HG02840 (cell line): ENCODE results near the gene CYBRD1.

Source experiments
- ATAC-seq: cut with Tn5 transposase; IDR thresholded peaks from one replicate; pipeline ENCODE4 v1.9.1; 2021; ENCODE audit warnings: mild to moderate bottlenecking, moderate library complexity, moderate number of reproducible peaks; ENCODE audit not compliant: unreplicated experiment, low FRiP score

The CYBRD1 gene

DNA sequence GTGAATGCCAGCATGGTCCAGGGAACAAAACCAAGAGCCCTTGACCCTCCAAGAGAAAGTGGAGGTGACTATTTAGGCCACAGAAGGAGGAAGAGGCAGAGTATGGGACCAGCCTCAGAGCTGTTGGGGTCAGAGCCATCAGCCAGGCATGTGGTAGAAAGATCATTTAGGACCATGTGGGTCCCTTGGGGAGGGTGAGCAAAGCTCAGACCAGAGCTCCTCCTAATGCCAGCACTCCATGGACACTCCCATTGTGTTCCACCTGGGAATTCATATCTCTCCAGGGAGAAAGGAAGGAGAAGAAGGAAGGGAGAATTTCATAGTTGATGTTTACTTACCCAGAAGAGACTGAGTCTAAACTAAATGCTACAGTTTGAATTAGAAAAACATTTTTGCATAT lies 73.2 kb downstream of the CYBRD1 start:
- no peak for ATAC-seq

DNA sequence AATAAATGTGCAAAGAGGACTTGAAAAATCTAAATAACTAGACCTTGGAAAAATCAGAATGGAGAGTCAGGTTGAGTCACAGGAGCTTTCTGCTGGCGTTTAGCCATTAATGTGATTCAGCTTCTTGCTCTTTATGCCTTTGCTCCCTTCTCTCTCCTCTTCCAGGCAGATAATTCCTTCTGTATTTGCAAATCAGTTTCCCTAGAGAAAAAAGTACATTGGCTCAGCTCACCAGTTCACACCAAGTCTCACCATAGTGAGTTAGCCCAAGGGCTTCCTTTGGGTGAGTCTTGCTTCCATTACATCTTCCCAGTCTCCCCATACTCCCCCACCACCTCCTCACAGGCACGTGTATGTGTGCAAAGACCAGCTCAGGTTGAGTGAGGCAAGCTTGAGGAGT lies 73.6 kb downstream of the CYBRD1 start:
- ATAC-seq = no peak

DNA sequence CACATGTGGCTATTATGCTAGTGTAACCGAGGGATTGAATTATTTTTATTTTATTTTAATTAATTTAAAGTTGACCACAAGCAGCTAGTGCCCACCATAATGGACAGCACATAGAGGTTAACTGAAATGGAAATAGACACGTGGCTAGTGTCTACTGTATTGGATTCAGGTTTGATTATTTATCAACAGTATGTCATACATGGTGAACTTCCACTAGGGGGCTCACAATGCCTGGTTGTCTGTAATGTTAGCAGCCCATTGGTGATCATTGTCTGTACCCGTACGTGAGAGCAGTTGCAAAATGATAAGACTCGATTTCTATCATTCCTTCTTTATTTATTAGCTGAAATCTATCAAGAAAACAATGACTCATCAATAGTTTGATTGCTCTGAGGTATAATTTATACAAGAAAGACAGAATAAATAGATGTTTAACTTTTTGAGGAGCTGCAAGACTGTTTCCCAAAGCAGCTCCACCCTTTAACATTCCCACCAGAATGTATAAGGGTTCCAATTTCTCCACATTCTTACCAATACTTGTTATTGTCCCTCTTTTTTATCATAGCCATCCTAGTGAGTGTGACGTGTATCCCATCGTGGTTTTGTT lies 76.5 kb downstream of the CYBRD1 start:
- ATAC-seq = no peak

DNA sequence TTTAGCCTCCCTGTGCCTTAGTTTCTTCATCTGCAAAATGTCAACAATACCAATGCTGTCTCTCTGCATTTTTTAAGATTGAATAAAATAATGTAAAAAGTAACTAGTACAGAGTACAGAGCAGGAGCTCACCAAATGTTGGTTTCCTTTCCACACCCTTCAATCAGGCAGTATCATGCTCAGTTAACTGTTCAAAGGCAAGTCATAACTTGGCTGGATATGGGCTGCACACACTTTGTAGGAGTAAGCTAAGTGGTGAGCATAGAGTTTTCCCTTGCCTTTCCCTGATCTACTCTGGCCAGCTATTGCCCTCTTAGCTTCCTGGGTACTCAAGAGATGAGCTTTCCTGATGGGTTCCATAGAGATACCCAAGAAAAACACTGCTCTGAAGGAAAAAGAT lies 77.9 kb downstream of the CYBRD1 start:
- ATAC-seq = no peak

DNA sequence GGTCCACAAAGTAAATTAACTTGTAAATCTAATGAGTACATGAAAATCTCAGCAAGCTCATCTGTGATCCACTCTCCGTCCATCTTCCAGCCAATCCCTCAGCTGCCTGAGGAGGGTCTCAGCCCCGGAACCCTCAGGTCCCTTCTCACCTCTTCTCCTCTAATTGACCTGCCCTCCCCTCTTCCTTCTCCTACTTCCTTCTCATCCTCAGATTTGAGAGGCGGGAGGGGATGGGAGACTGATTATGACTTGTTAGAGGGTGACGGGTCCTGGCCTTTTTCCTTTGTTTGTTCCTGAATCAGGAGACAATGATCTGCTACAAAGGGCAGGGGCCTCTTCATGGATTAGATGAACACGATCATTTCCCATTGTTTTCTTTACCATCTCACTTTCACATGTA lies 80.1 kb downstream of the CYBRD1 start:
- ATAC-seq = no peak
